Effector memory CD8-positive, alpha-beta T cell (primary cell): Measurements from ENCODE around the gene HOXB6.
A peak's percentile ranks its signal among the peaks of the same experiment; 100 is the strongest.

Experiments
- ATAC-seq: fragments of 150-1000 bp; cut with Tn5 transposase; replicated peaks from 2 replicates; pipeline ENCODE4 v1.10.0; 2021; ENCODE audit warnings: mild to moderate bottlenecking, moderate library complexity
- DNase-seq, 3 experiments: peaks; one replicate each; pipeline ENCODE4 v3.0.0; 2021
- H3K27ac Mint-ChIP-seq, 2 donors: one replicate each; pipeline ENCODE4 v1.8.0; 2022; ENCODE audit warnings: mild to moderate bottlenecking in 2 of 2, mixed read lengths in 2 of 2, moderate library complexity in 2 of 2
- H3K27me3 Mint-ChIP-seq, 2 donors: one replicate each; pipeline ENCODE4 v1.8.0; 2022; ENCODE audit warnings: mixed read lengths in 2 of 2
- H3K36me3 Mint-ChIP-seq: one replicate; pipeline ENCODE4 v1.8.0; 2022; ENCODE audit warnings: mild to moderate bottlenecking, moderate library complexity, mixed read lengths; ENCODE audit not compliant: insufficient read depth
- H3K4me1 Mint-ChIP-seq, 2 donors: one replicate each; pipeline ENCODE4 v1.8.0; 2022; ENCODE audit warnings: low read depth in 2 of 2, mixed read lengths in 2 of 2
- H3K4me3 Mint-ChIP-seq, 2 donors: one replicate each; pipeline ENCODE4 v1.8.0; 2022; ENCODE audit warnings: mild to moderate bottlenecking in 2 of 2, mixed read lengths in 2 of 2, moderate library complexity in 2 of 2
- H3K9me3 Mint-ChIP-seq, 2 donors: one replicate each; pipeline ENCODE4 v1.8.0; 2022; ENCODE audit warnings: mixed read lengths in 2 of 2
- total RNA-seq, 9 experiments: gene quantifications; one replicate each; lab custom pipeline; 2026; lab: John Stamatoyannopoulos, UW

Gene HOXB6
- 0 to 0.68 (median 0.07) reads per million in 9 experiments for total RNA-seq

- Mint-ChIP-seq H3K36me3 (peaks cover 2% of the 10 kb centered on the region), H3K4me3 (peak within 1 kb of the TSS in 1 of 2 donors; percentile 50), H3K27ac (no peak within 1 kb of the TSS), H3K9me3 (no peaks in the 10 kb centered on the region), H3K27me3 (peaks cover 76 to 100% of the 10 kb centered on the region in 2 donors), H3K4me1 (peaks cover 11 to 26% of the 10 kb centered on the region in 2 donors)
- ATAC-seq (no peak), DNase-seq (no peak)
Observed at GRCh38 chr17:48604770-48605329, at the start of gene HOXB6. Gene HOXB6 (minus strand): TSS chr17:48604986. CDS start chr17:48598150, 6,836 bp downstream.

- DNase-seq = no peak
- H3K4me1 Mint-ChIP-seq = peaks cover 17 to 22% of the 10 kb centered on the region in 2 donors
- H3K27me3 Mint-ChIP-seq = peaks cover 9 to 36% of the 10 kb centered on the region in 2 donors
- no peaks in the 10 kb centered on the region for H3K9me3 Mint-ChIP-seq
- ATAC-seq = no peak
- peaks cover 12% of the 10 kb centered on the region for H3K36me3 Mint-ChIP-seq
- no peak overlapping the region for H3K27ac Mint-ChIP-seq
- no peak overlapping the region for H3K4me3 Mint-ChIP-seq
Observed at GRCh38 chr17:48649741-48650140, 45.0 kb upstream of the HOXB6 start.

GRCh38 chr17:48647963-48648245, 43.1 kb upstream of the HOXB6 start:
- Mint-ChIP-seq H3K36me3 (peaks cover 12% of the 10 kb centered on the region), H3K27ac (peak overlapping the region; percentile 19 to 86), H3K27me3 (peaks cover 22 to 54% of the 10 kb centered on the region in 2 donors), H3K4me3 (peak overlapping the region; percentile 80 to 91), H3K9me3 (no peaks in the 10 kb centered on the region), H3K4me1 (peaks cover 20 to 23% of the 10 kb centered on the region in 2 donors)
- DNase-seq (no peak), ATAC-seq (no peak)

GRCh38 chr17:48647103-48647962, 42.5 kb upstream of the HOXB6 start:
- Mint-ChIP-seq H3K36me3 (peaks cover 12% of the 10 kb centered on the region), H3K9me3 (no peaks in the 10 kb centered on the region), H3K4me3 (peak overlapping the region; percentile 80 to 91), H3K27me3 (peaks cover 27 to 60% of the 10 kb centered on the region in 2 donors), H3K27ac (peak overlapping the region; percentile 76 to 86), H3K4me1 (peaks cover 19 to 26% of the 10 kb centered on the region in 2 donors)
- DNase-seq (no peak), ATAC-seq (peak; percentile 11)

- Mint-ChIP-seq H3K9me3 (no peaks in the 10 kb centered on the region), H3K4me3 (peak overlapping the region; percentile 80 to 91), H3K4me1 (peaks cover 18 to 27% of the 10 kb centered on the region in 2 donors), H3K27ac (peak overlapping the region; percentile 76 to 86), H3K27me3 (peaks cover 35 to 69% of the 10 kb centered on the region in 2 donors), H3K36me3 (peaks cover 12% of the 10 kb centered on the region)
- ATAC-seq (peak; percentile 84), DNase-seq (peak; percentile 28 to 34 (median 31))
Observed at GRCh38 chr17:48646183-48647102, 41.7 kb upstream of the HOXB6 start.

- DNase-seq = no peak
- H3K27me3 Mint-ChIP-seq = peaks cover 42 to 76% of the 10 kb centered on the region in 2 donors
- peaks cover 21 to 30% of the 10 kb centered on the region in 2 donors for H3K4me1 Mint-ChIP-seq
- no peaks in the 10 kb centered on the region for H3K9me3 Mint-ChIP-seq
- peaks cover 12% of the 10 kb centered on the region for H3K36me3 Mint-ChIP-seq
- no peak overlapping the region for H3K27ac Mint-ChIP-seq
- ATAC-seq = no peak
- H3K4me3 Mint-ChIP-seq = peak overlapping the region; percentile 80 to 91
Observed at GRCh38 chr17:48645639-48646182, 40.9 kb upstream of the HOXB6 start.

GRCh38 chr17:48644910-48645557, 40.2 kb upstream of the HOXB6 start:
- no peak for ATAC-seq
- Mint-ChIP-seq H3K4me3 (peak overlapping the region; percentile 80 to 91), H3K9me3 (no peaks in the 10 kb centered on the region)

GRCh38 chr17:48644159-48644558, 39.4 kb upstream of the HOXB6 start:
- Mint-ChIP-seq H3K27ac (no peak overlapping the region), H3K4me1 (peaks cover 21 to 30% of the 10 kb centered on the region in 2 donors), H3K36me3 (peaks cover 14% of the 10 kb centered on the region), H3K9me3 (no peaks in the 10 kb centered on the region), H3K4me3 (no peak overlapping the region), H3K27me3 (peaks cover 46 to 92% of the 10 kb centered on the region in 2 donors)
- ATAC-seq (no peak), DNase-seq (no peak)

More at GRCh38 chr17:48644910-48645557, 40.2 kb upstream of the HOXB6 start:
- peaks cover 21 to 30% of the 10 kb centered on the region in 2 donors for H3K4me1 Mint-ChIP-seq
- DNase-seq = no peak
- peaks cover 46 to 83% of the 10 kb centered on the region in 2 donors for H3K27me3 Mint-ChIP-seq
- H3K27ac Mint-ChIP-seq = no peak overlapping the region
- H3K36me3 Mint-ChIP-seq = peaks cover 14% of the 10 kb centered on the region

GRCh38 chr17:48643697-48644012, 38.9 kb upstream of the HOXB6 start:
- peaks cover 46 to 97% of the 10 kb centered on the region in 2 donors for H3K27me3 Mint-ChIP-seq
- DNase-seq = no peak
- H3K4me1 Mint-ChIP-seq = peaks cover 21 to 30% of the 10 kb centered on the region in 2 donors
- H3K4me3 Mint-ChIP-seq = no peak overlapping the region
- peaks cover 14% of the 10 kb centered on the region for H3K36me3 Mint-ChIP-seq
- peak overlapping the region in 1 of 2 donors; percentile 17 for H3K27ac Mint-ChIP-seq
- H3K9me3 Mint-ChIP-seq = no peaks in the 10 kb centered on the region
- ATAC-seq = no peak

- Mint-ChIP-seq H3K9me3 (no peaks in the 10 kb centered on the region), H3K4me3 (peak overlapping the region in 1 of 2 donors; percentile 5), H3K36me3 (peaks cover 14% of the 10 kb centered on the region), H3K27me3 (peaks cover 50 to 99% of the 10 kb centered on the region in 2 donors), H3K4me1 (peaks cover 21 to 27% of the 10 kb centered on the region in 2 donors), H3K27ac (peak overlapping the region in 1 of 2 donors; percentile 17)
- ATAC-seq = no peak
- no peak for DNase-seq
Observed at GRCh38 chr17:48642843-48643696, 38.3 kb upstream of the HOXB6 start.

- no peak for DNase-seq
- no peaks in the 10 kb centered on the region for H3K9me3 Mint-ChIP-seq
- H3K36me3 Mint-ChIP-seq = peaks cover 14% of the 10 kb centered on the region
- H3K4me3 Mint-ChIP-seq = peak overlapping the region in 1 of 2 donors; percentile 5
- H3K27ac Mint-ChIP-seq = no peak overlapping the region
- H3K27me3 Mint-ChIP-seq = peaks cover 57 to 99% of the 10 kb centered on the region in 2 donors
- peaks cover 21% of the 10 kb centered on the region in 2 donors for H3K4me1 Mint-ChIP-seq
- no peak for ATAC-seq
Observed at GRCh38 chr17:48642059-48642842, 37.5 kb upstream of the HOXB6 start.
